Endodermal cell (in vitro differentiated cells): ENCODE data around the gene IFI27L2. TPM values are rescaled to one million over a fixed set of nuclear protein-coding genes. Genes with fewer than 3 reads are reported as not detected.
"Not testable (repeated sequence)": the region's sequence is repeated elsewhere in the genome, so short reads cannot be mapped to it uniquely, and the experiment has no call there.

Experiments
- DNase-seq: peaks from one replicate; pipeline ENCODE4 v3.0.0-alpha.2; 2017
- H3K27ac ChIP-seq: 2 replicates; pipeline ENCODE4 v1.5.1; 2013; ENCODE audit warnings: mild to moderate bottlenecking, low read depth, low read length, moderate library complexity
- H3K27me3 ChIP-seq: 2 replicates; pipeline ENCODE4 v1.6.1; 2013; ENCODE audit warnings: mild to moderate bottlenecking, low read length, moderate library complexity; ENCODE audit not compliant: insufficient read depth, control insufficient read depth, poor library complexity, severe bottlenecking
- H3K36me3 ChIP-seq: 2 replicates; pipeline ENCODE4 v1.7.0; 2013; ENCODE audit warnings: mild to moderate bottlenecking, low read length, moderate library complexity; ENCODE audit not compliant: control insufficient read depth, insufficient read depth
- H3K4me1 ChIP-seq: one replicate; pipeline ENCODE4 v1.7.0; 2013; ENCODE audit warnings: low read length; ENCODE audit not compliant: control insufficient read depth, insufficient read depth
- H3K4me3 ChIP-seq: 2 replicates; pipeline ENCODE4 v1.5.1; 2013; ENCODE audit warnings: mild to moderate bottlenecking, low read length, moderate library complexity
- H3K9ac ChIP-seq: 2 replicates; pipeline ENCODE4 v1.6.1; 2013; ENCODE audit warnings: mild to moderate bottlenecking, low read length, moderate library complexity; ENCODE audit not compliant: poor library complexity, severe bottlenecking; ENCODE audit errors: extremely low read depth
- H3K9me3 ChIP-seq: 2 replicates; pipeline ENCODE4 v1.6.1; 2013; ENCODE audit warnings: mild to moderate bottlenecking, low read length, moderate library complexity; ENCODE audit not compliant: control insufficient read depth
- H3K27ac Mint-ChIP-seq: 2 replicates; pipeline ENCODE4 v1.8.0; 2020; ENCODE audit warnings: mixed read lengths
- H3K27me3 Mint-ChIP-seq: 2 replicates; pipeline ENCODE4 v1.8.0; 2021; ENCODE audit warnings: mild to moderate bottlenecking, mixed read lengths; ENCODE audit not compliant: insufficient read depth
- H3K36me3 Mint-ChIP-seq: 2 replicates; pipeline ENCODE4 v1.8.0; 2020; ENCODE audit warnings: low read depth, mixed read lengths
- H3K4me1 Mint-ChIP-seq: 2 replicates; pipeline ENCODE4 v1.8.0; 2020; ENCODE audit warnings: mixed read lengths
- H3K4me3 Mint-ChIP-seq: 2 replicates; pipeline ENCODE4 v1.8.0; 2020; ENCODE audit warnings: mild to moderate bottlenecking, moderate library complexity, mixed read lengths
- H3K9me3 Mint-ChIP-seq: 2 replicates; pipeline ENCODE4 v1.8.0; 2020; ENCODE audit warnings: mild to moderate bottlenecking, mixed read lengths
- WGBS, 2 experiments: methylation state at CpG; one replicate each; pipeline versions ENCODE4 v1.1.5 to v1.1.7; 2013; ENCODE audit warnings: missing lambda C conversion rate in 2 of 2, mixed read lengths in 1 of 2; ENCODE audit not compliant: insufficient coverage in 1 of 2, insufficient read length in 1 of 2; 5-methylcytosine and 5-hydroxymethylcytosine counted together
- total RNA-seq, 2 donors: library from RNA; stranded (reverse); fragmentation: NEBNext Ultra II Directional in 1 of 2; extraction: Animal tissue kit (Norgen Biotek cat#: 25700) in 1 of 2; gene quantifications; 2 replicates in 1 of 2; 3 replicates in 1 of 2; pipeline ENCODE4 v1.2.1, GENCODE V29; 2021
- TF ChIP-seq, protein P1 (sequence below): fragments of 200-600 bp; sonication (generic); conservative IDR thresholded peaks from 2 replicates; pipeline ENCODE4 v1.5.0; 2021; ENCODE audit warnings: antibody characterized with exemption, mild to moderate bottlenecking

The IFI27L2 gene
- total RNA-seq, 2 donors from 2014 or later: 36.0 to 43.7 TPM

DNA sequence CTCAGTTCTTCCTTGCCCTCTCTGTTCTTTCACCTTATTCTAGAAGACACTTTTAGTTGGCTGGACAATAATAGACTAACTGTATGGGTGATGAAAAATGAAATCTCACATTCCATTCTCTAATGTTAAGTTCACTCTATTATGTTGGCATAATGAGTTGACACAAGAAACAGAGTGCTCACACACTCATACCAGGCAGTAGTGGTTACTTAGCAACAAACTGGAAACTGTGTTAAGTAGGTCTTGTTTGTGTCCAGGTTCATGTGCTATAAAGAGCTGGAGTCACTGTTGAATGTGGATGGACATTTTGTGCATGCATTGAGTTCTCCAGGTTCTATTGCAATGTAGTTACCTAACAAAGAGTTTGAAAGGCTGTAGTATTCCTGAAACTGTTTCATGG is 27.8 kb upstream of the IFI27L2 start:
- no peaks in the 10 kb centered on the region for H3K27me3 ChIP-seq
- Mint-ChIP-seq H3K4me1 (no peaks in the 10 kb centered on the region), H3K4me3 (no peak overlapping the region), H3K27me3 (peaks cover 8% of the 10 kb centered on the region), H3K9me3 (peaks cover 13% of the 10 kb centered on the region), H3K27ac (no peak overlapping the region), H3K36me3 (no peaks in the 10 kb centered on the region)
- H3K4me3 ChIP-seq: no peak overlapping the region
- H3K27ac ChIP-seq: no peak overlapping the region
- TF ChIP-seq, protein P1, sequence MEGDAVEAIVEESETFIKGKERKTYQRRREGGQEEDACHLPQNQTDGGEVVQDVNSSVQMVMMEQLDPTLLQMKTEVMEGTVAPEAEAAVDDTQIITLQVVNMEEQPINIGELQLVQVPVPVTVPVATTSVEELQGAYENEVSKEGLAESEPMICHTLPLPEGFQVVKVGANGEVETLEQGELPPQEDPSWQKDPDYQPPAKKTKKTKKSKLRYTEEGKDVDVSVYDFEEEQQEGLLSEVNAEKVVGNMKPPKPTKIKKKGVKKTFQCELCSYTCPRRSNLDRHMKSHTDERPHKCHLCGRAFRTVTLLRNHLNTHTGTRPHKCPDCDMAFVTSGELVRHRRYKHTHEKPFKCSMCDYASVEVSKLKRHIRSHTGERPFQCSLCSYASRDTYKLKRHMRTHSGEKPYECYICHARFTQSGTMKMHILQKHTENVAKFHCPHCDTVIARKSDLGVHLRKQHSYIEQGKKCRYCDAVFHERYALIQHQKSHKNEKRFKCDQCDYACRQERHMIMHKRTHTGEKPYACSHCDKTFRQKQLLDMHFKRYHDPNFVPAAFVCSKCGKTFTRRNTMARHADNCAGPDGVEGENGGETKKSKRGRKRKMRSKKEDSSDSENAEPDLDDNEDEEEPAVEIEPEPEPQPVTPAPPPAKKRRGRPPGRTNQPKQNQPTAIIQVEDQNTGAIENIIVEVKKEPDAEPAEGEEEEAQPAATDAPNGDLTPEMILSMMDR: no peak
- no peak for DNase-seq
- no peaks in the 10 kb centered on the region for H3K9me3 ChIP-seq
- no peaks in the 10 kb centered on the region for H3K36me3 ChIP-seq
- H3K4me1 ChIP-seq: no peaks in the 10 kb centered on the region
- no peak overlapping the region for H3K9ac ChIP-seq

DNA sequence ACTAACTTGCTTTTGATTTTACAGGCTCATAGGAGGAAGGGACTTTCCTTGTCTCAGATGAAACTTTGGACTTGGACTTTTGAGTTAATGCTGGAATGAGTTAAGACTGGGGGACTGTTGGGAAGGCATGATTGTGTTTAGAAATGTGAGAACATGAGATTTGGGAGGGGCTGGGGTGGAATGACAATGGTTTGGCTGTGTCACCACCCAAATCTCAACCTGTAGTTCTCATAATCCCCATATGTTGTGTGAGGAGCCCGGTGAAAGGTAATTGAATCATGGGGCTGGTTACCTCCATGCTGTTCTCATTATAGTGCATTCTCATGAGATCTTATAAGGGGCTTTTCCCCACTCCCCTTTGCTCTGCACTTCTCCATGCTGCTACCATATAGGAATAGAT is 26.7 kb upstream of the IFI27L2 start:
- not testable (repeated sequence) for H3K9ac ChIP-seq, H3K4me1 Mint-ChIP-seq, H3K27ac ChIP-seq, H3K4me1 ChIP-seq, DNase-seq, H3K36me3 Mint-ChIP-seq, H3K36me3 ChIP-seq, H3K4me3 Mint-ChIP-seq, H3K9me3 ChIP-seq, H3K27me3 Mint-ChIP-seq, H3K27ac Mint-ChIP-seq, H3K4me3 ChIP-seq, H3K27me3 ChIP-seq
- peaks cover 13% of the 10 kb centered on the region for H3K9me3 Mint-ChIP-seq
- WGBS, 2 experiments: 80% methylated on average over 1 of the region's 1 CpG

DNA sequence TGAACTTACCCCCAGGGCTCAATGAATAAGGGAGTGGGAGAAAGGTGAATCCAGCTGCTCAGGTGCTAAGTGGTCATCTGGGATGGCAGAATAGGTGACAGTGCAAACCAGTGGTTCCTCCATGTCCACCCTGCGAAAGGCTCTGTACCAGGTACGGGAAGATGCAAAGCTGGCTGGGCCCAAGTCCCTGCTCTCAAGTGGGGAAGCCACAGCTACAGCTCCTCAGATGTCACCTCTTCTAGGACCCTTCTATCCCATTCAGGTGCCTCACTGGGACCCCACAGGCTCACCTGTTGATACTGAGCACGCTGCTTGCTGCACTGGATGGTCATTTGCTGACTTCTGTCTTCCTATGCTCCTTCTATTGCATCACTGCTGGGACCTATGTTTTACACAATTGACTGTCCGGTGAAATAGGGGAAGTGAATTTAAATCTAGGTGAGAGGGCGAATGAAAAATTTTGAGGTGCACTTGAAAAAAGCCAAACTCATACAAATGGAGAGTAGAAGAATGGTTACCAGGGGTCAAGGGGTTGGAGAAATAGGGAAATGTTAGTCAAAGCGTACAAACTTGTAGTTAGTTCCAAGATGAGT is 24.4 kb upstream of the IFI27L2 start:
- peaks cover 12% of the 10 kb centered on the region for H3K27me3 Mint-ChIP-seq
- H3K4me1 Mint-ChIP-seq: no peaks in the 10 kb centered on the region
- H3K36me3 Mint-ChIP-seq: no peaks in the 10 kb centered on the region
- no peak overlapping the region for H3K4me3 Mint-ChIP-seq
- H3K36me3 ChIP-seq: no peaks in the 10 kb centered on the region
- DNase-seq: no peak
- H3K4me3 ChIP-seq: no peak overlapping the region
- H3K9me3 Mint-ChIP-seq: peaks cover 13% of the 10 kb centered on the region
- H3K27ac ChIP-seq: no peak overlapping the region
- WGBS, 2 experiments: 89 to 97% methylated on average over 5 to 6 of the region's 6 CpGs
- H3K27me3 ChIP-seq: no peaks in the 10 kb centered on the region
- H3K9me3 ChIP-seq: no peaks in the 10 kb centered on the region
- no peak overlapping the region for H3K9ac ChIP-seq
- TF ChIP-seq, protein P1: no peak
- H3K4me1 ChIP-seq: no peaks in the 10 kb centered on the region
- no peak overlapping the region for H3K27ac Mint-ChIP-seq

DNA sequence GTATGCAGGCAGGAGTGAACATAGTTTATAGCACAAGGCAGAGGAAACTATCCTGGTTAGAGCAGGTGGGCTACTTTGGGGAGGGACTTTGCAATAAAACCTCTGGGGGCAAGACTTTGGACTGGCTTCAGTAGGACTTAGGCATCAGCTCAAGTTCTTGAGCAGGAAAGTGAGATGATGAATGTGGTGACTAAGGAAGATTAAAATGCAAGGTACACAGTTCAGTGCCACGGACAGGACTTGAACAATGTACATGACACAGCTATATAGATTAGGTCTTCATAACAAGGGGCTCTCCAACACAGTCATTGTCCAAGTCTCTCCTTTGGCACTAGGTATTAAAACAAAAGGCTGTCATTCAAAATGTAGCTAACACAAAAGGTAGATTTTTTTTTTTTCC is 23.3 kb upstream of the IFI27L2 start:
- no peaks in the 10 kb centered on the region for H3K4me1 Mint-ChIP-seq
- WGBS, 2 experiments: 79 to 100% methylated on average over 1 of the region's 1 CpG
- H3K36me3 ChIP-seq: no peaks in the 10 kb centered on the region
- H3K27ac ChIP-seq: no peak overlapping the region
- no peaks in the 10 kb centered on the region for H3K27me3 ChIP-seq
- no peak overlapping the region for H3K4me3 Mint-ChIP-seq
- H3K9ac ChIP-seq: no peak overlapping the region
- H3K27ac Mint-ChIP-seq: no peak overlapping the region
- H3K9me3 ChIP-seq: no peaks in the 10 kb centered on the region
- TF ChIP-seq, protein P1: no peak
- H3K9me3 Mint-ChIP-seq: peaks cover 13% of the 10 kb centered on the region
- no peaks in the 10 kb centered on the region for H3K4me1 ChIP-seq
- DNase-seq: no peak
- peaks cover 21% of the 10 kb centered on the region for H3K27me3 Mint-ChIP-seq
- no peaks in the 10 kb centered on the region for H3K36me3 Mint-ChIP-seq
- no peak overlapping the region for H3K4me3 ChIP-seq
